ENCODE results near the gene CABLES2. TPM values are rescaled to one million over a fixed set of nuclear protein-coding genes. Genes with fewer than 3 reads are reported as not detected.

Gene CABLES2
- total RNA-seq, 1 experiment from 2014 or later: 12.4 TPM

DNA sequence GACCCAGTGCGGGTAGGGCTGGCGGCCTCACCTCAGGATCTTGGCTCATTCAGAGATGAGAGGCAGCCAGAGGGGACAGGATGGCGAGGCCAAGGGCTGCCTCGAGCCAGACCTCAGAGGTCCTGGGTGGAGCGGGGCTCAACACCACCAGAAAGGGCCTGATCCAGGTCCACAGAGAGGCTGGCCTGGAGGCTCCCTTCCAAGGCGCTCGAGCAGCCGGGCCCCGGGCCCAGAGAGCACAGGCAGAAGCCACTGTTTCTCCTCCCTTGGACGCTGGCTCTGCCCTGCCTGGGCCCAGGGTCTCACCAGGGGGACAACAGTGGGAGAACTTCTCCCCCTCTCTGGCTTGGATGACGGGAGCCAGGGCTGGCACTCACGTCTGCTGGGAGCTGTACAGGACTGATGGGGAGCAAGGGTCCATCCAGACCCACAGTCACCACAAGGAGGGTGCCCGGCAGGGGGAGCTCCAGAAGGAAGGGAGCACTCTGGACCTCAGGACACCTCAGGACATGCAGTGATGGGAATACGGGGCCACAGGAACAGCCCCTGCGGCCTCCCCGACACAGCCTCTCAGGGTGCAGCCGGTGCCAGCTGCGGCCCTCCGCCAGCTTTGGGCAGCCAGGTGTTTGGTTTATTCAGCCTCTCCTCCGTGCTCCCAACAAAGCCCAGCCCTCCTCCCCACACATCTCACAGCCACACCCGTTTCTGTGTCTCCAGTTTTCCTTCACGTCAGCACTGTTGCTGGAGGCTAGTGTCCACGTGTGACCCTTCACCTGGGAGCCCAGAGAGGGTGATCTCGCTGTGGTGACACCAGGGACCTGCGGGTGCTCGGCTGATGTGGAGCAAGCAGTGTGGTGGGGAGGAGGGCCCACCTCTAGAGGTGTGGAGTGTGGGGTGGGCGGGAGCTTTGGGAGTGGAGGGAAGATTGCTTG is 11.5 kb downstream of the CABLES2 start:
- POLR2A ChIA-PET (ENCODE audit: unreplicated experiment): no interaction called here

DNA sequence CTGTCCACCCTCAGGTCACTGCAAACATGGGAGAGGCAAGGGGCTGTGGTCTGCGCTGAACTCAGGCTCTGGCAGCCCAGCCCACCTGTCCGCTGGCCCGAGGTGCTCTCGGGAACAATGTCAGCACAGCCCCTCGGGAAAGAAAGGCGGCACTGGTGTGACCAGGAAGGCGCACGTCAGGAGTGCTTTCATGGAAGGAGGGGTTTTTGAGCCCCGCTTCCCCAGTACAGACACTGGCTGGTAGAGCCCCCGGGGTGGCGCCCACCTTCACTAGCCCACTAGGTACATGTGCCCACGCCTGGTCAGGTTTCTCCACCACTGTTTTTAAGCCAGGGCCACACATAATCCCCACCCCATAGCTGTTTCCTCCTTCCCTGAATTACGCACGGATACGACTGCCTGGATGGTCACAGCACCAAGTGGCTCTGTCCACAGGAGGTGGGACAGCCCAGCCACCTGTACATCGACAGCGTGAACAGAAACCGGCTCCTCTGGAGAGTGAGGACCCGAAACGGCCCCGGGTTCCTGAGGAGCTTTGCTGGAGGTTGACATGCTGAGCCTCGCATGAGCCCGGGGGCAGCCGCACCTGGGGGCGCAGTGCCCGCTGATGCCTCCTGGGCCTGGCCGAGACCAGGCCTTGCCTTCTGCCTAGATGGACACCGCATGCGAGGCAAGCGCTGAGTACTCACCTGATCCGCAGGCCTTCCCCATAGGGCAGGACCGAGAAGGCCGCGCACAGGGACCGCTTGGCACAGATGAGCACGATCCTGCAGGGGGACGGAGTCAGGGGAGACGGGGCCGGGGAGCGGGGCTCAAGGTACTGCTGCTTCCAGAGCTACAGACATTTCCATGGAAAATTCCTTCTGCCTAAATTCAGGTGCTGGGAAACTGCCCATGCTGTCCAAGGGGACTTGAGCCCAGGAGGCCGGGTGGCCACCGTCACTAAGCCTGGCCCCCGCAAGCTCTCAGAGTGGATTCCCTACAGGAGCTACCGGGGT is 12.5 kb downstream of the CABLES2 start:
- intact Hi-C loops (cut with micrococcal nuclease): no loop called here
- POLR2A ChIA-PET (ENCODE audit: unreplicated experiment): no interaction called here

More for the DNA sequence above, 11.5 kb downstream of the CABLES2 start:
- Histone ChIP-seq H3F3A (ENCODE audit: low read length, unreplicated experiment) (no peaks in the 10 kb centered on the region), H3K9me3 (ENCODE audit: low read length) (no peaks in the 10 kb centered on the region), H3K4me1 (ENCODE audit: insufficient read depth, low read length) (no peaks in the 10 kb centered on the region), H3K79me2 (ENCODE audit: low read length) (no peaks in the 10 kb centered on the region), H3K9ac (ENCODE audit: low read length) (no peak overlapping the region), H3K4me3 (ENCODE audit: low read length) (no peak overlapping the region), H3K36me3 (ENCODE audit: low read depth, low read length) (no peaks in the 10 kb centered on the region), H4K20me1 (ENCODE audit: low read length) (no peaks in the 10 kb centered on the region), H3K27me3 (ENCODE audit: low read length) (no peaks in the 10 kb centered on the region), H2AFZ (ENCODE audit: low read length) (no peak overlapping the region), H3K27ac (ENCODE audit: low read length) (no peak overlapping the region), H3K4me2 (ENCODE audit: low read length) (no peak overlapping the region), H3K9me2 (replicated peaks; ENCODE audit: low read length) (no peaks in the 10 kb centered on the region)
- intact Hi-C loops (cut with micrococcal nuclease): no loop called here
- ATAC-seq (no peak), DNase-seq (no peak)
- CTCF ChIA-PET: no interaction called here
- BruUV-seq (replicated peaks): no TSS peak
- no peak for TF ChIP-seq EZH2 (IDR thresholded peaks at IDR 0.05; ENCODE audit: low read length, unreplicated experiment)
- no peak for TF ChIP-seq EZH2phosphoT487 (IDR thresholded peaks at IDR 0.05; ENCODE audit: borderline replicate concordance, low read length)
- TF ChIP-seq, protein P1, sequence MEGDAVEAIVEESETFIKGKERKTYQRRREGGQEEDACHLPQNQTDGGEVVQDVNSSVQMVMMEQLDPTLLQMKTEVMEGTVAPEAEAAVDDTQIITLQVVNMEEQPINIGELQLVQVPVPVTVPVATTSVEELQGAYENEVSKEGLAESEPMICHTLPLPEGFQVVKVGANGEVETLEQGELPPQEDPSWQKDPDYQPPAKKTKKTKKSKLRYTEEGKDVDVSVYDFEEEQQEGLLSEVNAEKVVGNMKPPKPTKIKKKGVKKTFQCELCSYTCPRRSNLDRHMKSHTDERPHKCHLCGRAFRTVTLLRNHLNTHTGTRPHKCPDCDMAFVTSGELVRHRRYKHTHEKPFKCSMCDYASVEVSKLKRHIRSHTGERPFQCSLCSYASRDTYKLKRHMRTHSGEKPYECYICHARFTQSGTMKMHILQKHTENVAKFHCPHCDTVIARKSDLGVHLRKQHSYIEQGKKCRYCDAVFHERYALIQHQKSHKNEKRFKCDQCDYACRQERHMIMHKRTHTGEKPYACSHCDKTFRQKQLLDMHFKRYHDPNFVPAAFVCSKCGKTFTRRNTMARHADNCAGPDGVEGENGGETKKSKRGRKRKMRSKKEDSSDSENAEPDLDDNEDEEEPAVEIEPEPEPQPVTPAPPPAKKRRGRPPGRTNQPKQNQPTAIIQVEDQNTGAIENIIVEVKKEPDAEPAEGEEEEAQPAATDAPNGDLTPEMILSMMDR (conservative IDR thresholded peaks at IDR 0.05; ENCODE audit: low read depth, low read length): no peak

More for the DNA sequence above, 12.5 kb downstream of the CABLES2 start:
- DNase-seq (no peak), ATAC-seq (no peak)
- Histone ChIP-seq H3F3A (ENCODE audit: low read length, unreplicated experiment) (peaks cover 7% of the 10 kb centered on the region), H3K36me3 (ENCODE audit: low read depth, low read length) (peaks cover 3% of the 10 kb centered on the region), H3K27ac (ENCODE audit: low read length) (no peak overlapping the region), H4K20me1 (ENCODE audit: low read length) (peaks cover 6% of the 10 kb centered on the region), H3K9me2 (replicated peaks; ENCODE audit: low read length) (no peaks in the 10 kb centered on the region), H3K9me3 (ENCODE audit: low read length) (no peaks in the 10 kb centered on the region), H3K4me2 (ENCODE audit: low read length) (no peak overlapping the region), H3K27me3 (ENCODE audit: low read length) (no peaks in the 10 kb centered on the region), H2AFZ (ENCODE audit: low read length) (no peak overlapping the region), H3K4me1 (ENCODE audit: insufficient read depth, low read length) (no peaks in the 10 kb centered on the region), H3K79me2 (ENCODE audit: low read length) (0 out of 2 replicates have a peak, but pooled peaks cover 3% of the 10 kb centered on the region), H3K9ac (ENCODE audit: low read length) (no peak overlapping the region), H3K4me3 (ENCODE audit: low read length) (no peak overlapping the region)
- no TSS peak for BruUV-seq (replicated peaks)
- CTCF ChIA-PET: no interaction called here
- TF ChIP-seq EZH2phosphoT487 (IDR thresholded peaks at IDR 0.05; ENCODE audit: borderline replicate concordance, low read length) (no peak), EZH2 (IDR thresholded peaks at IDR 0.05; ENCODE audit: low read length, unreplicated experiment) (no peak)
- TF ChIP-seq, protein P1 (conservative IDR thresholded peaks at IDR 0.05; ENCODE audit: low read depth, low read length): no peak

Measured in PC-3 (cell line).